Loucy (cell line): ENCODE measurements around the gene TOP3A.

ENCODE experiments used
- EZH2phosphoT487 ChIP-seq: fragments of 200-600 bp; IDR thresholded peaks from 2 replicates; pipeline ENCODE4 v1.6.1; 2018; ENCODE audit warnings: antibody characterized with exemption, mild to moderate bottlenecking, moderate library complexity, borderline replicate concordance
- TF ChIP-seq, protein P1 (sequence below): fragments of 200-600 bp; sonication (generic); conservative IDR thresholded peaks from 2 replicates; pipeline ENCODE4 v1.5.1; 2014; ENCODE audit warnings: mild to moderate bottlenecking, antibody characterized with exemption, low read length

DNA sequence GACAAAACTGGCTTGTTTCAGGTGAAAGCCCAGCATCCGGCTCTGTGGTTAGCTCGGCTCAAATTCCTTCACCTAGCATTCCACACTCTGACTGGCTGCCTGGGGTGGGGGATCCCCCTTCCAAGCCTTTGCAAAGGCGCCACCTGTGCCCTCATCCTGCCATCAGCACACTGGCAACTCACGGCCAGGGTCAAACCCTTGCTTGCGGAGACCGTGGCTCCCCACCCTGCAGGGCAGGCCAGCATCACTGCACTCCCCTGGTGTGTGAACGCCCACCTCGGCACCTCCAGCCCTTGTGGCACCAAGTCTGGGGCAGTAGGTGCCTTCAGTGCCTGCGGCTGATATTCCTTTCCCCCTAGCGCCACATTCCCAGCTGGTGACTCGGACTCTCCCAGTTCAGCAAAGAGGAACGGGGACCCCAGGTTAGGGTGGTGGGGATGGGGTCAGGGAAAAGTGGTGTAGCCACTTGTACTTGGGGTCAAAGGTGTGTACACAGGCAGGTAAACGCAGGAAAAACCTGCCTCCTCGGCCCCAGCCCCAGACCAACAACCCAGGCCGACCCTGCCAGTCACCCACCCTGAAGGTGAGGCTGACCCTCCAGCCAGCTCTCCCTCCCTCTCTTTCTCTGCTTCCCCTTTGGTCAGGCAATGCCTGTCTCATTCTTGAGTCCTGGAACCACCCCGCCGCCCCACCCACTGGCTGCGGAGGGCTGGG, 57.4 kb downstream of the TOP3A start:
- TF ChIP-seq, protein P1, sequence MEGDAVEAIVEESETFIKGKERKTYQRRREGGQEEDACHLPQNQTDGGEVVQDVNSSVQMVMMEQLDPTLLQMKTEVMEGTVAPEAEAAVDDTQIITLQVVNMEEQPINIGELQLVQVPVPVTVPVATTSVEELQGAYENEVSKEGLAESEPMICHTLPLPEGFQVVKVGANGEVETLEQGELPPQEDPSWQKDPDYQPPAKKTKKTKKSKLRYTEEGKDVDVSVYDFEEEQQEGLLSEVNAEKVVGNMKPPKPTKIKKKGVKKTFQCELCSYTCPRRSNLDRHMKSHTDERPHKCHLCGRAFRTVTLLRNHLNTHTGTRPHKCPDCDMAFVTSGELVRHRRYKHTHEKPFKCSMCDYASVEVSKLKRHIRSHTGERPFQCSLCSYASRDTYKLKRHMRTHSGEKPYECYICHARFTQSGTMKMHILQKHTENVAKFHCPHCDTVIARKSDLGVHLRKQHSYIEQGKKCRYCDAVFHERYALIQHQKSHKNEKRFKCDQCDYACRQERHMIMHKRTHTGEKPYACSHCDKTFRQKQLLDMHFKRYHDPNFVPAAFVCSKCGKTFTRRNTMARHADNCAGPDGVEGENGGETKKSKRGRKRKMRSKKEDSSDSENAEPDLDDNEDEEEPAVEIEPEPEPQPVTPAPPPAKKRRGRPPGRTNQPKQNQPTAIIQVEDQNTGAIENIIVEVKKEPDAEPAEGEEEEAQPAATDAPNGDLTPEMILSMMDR: no peak
- TF ChIP-seq EZH2phosphoT487: no peak
